GM12891 (cell line): Measurements from ENCODE around the gene ANO7.

Experiments used
- DNase-seq: peaks from one replicate; pipeline ENCODE4 v3.0.0; 2011; ENCODE audit warnings: low spot score; ENCODE audit not compliant: insufficient read length
- FAIRE-seq: peaks from 2 replicates; lab custom pipeline; 2011; peaks lifted over from hg19 to GRCh38; lab: Jason Lieb, UNC
- PAX5 ChIP-seq: IDR thresholded peaks from 2 replicates; pipeline ENCODE4 v1.6.1; 2011; ENCODE audit warnings: low read length, moderate library complexity, mild to moderate bottlenecking; ENCODE audit not compliant: insufficient read depth, severe bottlenecking
- POLR2A ChIP-seq: IDR thresholded peaks from 2 replicates; pipeline ENCODE4 v1.6.1; 2011; ENCODE audit warnings: low read depth, low read length, control low read depth
- POLR2AphosphoS5 ChIP-seq: IDR thresholded peaks from 2 replicates; pipeline ENCODE4 v1.6.1; 2011; ENCODE audit warnings: low read depth, low read length, control low read depth
- POU2F2 ChIP-seq: IDR thresholded peaks from 2 replicates; pipeline ENCODE4 v1.6.1; 2011; ENCODE audit warnings: low read depth, mild to moderate bottlenecking, control low read depth, low read length, moderate library complexity
- SPI1 ChIP-seq: IDR thresholded peaks from 2 replicates; pipeline ENCODE4 v1.6.1; 2011; ENCODE audit warnings: low read depth, low read length, control low read depth
- TAF1 ChIP-seq: IDR thresholded peaks from 2 replicates; pipeline ENCODE4 v1.6.1; 2011; ENCODE audit warnings: low read depth, low read length, control low read depth

Gene ANO7

GRCh38 chr2:241269707-241270520 lies 81.4 kb downstream of the ANO7 start:
- DNase-seq (no peak), FAIRE-seq (no peak)
- TF ChIP-seq PAX5: no peak

DNA sequence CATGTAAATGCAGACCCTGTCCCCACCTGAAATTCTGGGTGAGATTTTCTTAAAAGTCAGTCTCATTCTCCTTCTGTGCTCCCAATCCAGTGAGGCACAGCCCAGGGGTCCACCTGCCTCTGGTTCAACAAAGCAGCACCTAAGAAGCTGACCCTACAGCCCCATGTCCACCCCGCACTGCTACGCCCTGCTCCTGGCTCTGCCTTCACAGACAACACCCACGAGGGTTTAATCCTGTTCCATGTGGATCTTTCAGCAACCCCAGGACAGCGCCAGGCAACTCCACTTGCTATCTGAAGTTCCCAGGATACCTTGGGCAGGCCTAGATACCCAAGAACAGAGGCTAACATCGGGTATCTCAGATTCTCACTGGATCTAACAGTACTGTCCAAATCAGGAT lies 82.1 kb downstream of the ANO7 start:
- TF ChIP-seq POU2F2 (no peak), POLR2AphosphoS5 (no peak), SPI1 (no peak), PAX5 (no peak), TAF1 (no peak), POLR2A (no peak)
- DNase-seq: no peak
- FAIRE-seq: no peak

GRCh38 chr2:241271706-241272302 lies 83.3 kb downstream of the ANO7 start:
- FAIRE-seq (peak; percentile 58), DNase-seq (peak; percentile 39)

DNA sequence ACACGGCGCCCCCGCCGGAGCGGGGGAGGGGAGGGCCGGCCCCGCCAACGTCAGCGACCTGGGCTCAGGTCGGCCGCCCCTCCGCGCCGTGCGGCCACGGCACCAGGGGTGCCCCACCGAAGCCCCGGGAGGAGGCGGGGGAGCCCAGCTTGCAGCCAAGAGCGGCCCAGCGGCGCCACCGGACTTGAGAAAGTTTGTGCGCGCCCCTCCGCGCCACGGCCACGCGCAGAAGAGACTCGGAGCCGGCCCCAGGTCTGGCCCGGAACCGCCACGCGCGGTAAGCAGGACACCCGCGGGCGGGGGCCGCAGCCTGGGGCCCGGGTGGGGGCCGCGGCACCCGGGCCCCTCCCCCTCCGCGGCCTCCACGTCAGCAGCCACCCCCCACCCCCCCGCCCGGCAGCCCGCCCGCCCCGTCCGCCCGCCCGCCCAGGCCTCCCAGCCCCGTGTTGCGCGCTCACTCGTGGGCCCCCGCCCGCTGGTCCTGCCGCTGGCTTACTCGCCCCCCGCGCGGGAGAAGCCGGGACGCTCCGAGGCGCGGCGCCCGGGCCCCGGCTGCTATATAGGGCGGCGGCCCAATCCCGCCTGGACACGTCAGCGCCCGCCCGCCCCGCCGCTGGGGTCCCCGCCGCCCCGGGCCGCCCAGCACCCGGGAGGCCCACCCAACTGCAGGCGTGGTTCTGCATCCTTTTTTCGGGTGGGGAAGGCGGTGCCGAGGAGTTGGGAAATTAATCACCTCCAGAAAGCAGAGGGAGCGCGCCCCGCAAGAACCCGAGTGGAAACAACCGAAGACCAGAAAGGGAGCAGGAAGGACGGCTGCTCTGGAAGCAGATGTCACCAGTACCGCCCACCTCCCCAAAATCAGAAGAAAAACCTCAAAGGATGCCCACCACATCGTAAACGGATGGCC lies 84.1 kb downstream of the ANO7 start:
- TF ChIP-seq TAF1 (no peak), PAX5 (no peak), SPI1 (no peak), POLR2AphosphoS5 (no peak), POLR2A (no peak), POU2F2 (no peak)
- no peak for FAIRE-seq
- DNase-seq: peak; percentile 50

More at GRCh38 chr2:241271706-241272302, 83.3 kb downstream of the ANO7 start:
- TF ChIP-seq PAX5 (no peak), POLR2AphosphoS5 (no peak), TAF1 (peak; percentile 31; the same call in 1 of the 2 replicates), POLR2A (0 out of 2 replicates have a peak, but pooled peaks have one; percentile 39), POU2F2 (peak; percentile 48; the same call in 1 of the 2 replicates), SPI1 (no peak)

DNA sequence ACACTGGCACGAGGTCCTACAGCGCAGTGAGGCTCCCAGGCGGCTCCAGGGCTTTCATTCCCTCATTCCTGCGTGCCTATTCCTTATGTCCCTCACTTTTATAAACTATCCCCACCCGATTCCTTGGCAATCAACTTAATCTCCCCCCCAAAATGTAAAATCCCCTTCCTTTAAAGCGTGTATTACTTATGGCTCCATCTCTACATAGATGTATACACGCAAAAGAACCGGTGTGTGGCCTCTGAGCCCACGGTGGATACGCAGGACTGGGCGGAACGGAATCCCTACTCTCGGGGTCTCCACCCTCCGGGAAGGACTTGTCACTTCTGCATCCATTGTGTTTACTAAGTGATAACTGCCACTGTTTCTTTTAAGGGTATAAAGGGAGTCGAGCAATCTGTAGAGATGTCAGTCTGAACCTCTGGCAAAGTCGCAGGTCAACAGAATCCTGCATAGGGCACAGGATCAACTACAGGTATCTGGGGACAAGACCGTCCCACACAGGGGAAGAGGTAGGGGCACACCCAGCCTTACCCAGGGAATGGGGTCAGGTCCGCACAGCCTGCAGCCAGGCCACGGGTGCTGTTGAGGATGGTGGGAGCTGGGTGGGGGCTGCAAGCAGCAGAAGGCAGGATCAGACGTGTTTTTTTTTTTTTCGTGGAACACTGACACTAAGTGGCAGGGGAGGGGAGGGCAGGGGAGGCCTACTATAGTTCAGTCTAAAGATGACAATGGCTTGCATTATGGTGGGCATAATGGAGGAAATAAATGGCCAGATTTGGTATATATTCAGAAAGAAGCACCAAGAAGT lies 84.9 kb downstream of the ANO7 start:
- no peak for TF ChIP-seq PAX5
- no peak for TF ChIP-seq POLR2AphosphoS5
- TF ChIP-seq TAF1: no peak
- no peak for TF ChIP-seq POLR2A
- no peak for TF ChIP-seq POU2F2
- TF ChIP-seq SPI1: no peak
- DNase-seq (no peak), FAIRE-seq (no peak)

GRCh38 chr2:241274127-241274526 lies 85.7 kb downstream of the ANO7 start:
- FAIRE-seq (no peak), DNase-seq (no peak)
- TF ChIP-seq PAX5: no peak
- no peak for TF ChIP-seq TAF1
- TF ChIP-seq SPI1: no peak
- TF ChIP-seq POLR2AphosphoS5: no peak
- no peak for TF ChIP-seq POLR2A
- TF ChIP-seq POU2F2: no peak
